Measurements from ENCODE around the gene PRPSAP1.
"Not testable (repeated sequence)": the region's sequence is repeated elsewhere in the genome, so short reads cannot be mapped to it uniquely, and the experiment has no call there.

Gene PRPSAP1

DNA sequence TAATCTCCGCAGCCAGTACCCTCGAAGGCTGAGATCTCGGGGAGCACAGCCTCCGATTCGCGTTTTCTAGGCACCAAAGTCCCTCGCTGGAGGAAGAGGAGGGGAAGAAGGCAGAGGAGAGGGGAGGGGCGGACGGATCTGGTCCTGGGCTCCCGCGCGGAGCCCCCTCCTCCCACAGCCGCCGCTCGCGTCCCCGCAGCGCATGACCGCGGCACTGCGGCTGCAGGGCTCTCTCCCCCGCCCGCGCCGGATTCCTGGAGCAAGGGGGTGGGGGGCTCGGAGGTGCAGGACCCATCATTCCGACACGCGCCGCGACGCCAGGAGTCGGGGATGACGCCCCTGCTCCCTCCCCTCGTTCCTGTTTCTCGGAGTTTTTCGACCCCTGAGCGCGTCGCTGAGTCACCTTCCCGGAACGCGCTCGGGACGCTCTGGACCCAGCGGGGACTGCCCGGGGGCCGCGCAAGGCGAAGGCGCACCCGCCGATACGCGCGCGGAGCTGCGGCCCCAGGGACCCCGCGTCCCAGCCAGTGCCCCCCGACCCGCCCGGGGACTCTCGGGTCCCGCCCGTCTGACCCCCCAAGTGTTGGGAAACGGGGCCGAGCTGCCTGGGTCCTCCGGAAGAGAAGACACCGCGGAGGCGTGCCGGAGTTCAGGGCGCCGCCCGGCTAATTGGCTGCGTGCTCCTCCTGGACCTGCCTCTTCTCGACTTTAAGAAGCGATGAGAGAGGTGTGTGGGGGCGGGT, 29.3 kb upstream of the PRPSAP1 start:
- DNase-seq = peak; percentile 94

DNA sequence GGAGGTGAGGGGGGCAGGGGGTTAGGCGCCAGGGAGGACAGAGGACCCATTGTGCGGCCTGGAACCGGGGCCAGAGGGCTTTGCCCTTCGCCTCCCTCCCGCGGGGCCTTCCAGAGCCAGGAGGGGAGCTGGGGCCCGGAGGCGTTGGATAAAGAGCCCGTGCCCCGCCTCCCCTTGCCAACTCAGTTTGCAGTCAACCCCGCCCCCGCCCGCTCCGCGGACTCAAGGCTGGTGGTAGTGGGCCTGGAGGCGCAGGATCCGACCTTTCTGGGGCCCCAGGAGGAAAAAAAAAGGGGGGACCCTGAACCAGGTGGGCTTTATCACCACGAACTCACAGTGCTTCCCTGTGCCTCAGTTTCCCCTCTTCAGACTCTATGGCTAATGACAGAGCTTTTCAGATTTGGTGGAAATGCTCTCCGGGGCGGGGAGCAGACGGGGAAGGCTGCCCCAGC, 28.7 kb upstream of the PRPSAP1 start:
- peak; percentile 79 for DNase-seq

DNA sequence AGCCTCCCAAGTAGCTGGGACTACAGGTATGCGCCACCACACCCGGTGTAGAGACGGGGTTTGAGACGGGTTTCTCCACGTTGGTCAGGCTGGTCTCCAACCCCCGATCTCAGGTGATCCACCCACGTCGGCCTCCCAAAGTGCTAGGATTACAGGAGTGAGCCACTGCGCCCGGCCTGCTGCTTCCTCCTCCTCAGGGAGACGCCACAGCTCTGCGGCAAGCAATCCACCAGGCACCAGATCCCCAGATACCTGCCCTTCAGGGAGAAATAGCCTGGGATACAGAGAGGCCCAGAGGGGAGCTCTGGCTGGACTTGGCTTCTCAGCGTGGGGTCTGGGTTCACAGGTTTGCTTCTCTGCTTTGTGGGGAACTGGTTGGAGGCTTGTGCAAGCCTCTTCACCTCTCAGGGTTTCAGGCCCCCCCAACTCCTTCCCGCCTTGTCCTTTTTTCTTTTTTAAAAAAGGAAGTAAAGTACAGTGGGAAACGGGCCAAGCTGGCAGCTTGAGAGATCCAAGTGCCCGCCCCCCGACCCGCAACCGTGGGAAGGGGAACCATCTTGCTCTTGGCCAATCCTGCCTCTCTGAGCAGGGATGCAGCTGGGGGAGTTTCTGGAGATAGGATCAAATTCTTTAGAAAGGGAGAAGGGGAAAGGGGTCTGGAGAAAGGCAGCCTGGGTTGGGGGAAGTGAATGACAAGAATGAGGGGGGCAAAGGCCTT, 28.1 kb upstream of the PRPSAP1 start:
- peak; percentile 59 for DNase-seq

DNA sequence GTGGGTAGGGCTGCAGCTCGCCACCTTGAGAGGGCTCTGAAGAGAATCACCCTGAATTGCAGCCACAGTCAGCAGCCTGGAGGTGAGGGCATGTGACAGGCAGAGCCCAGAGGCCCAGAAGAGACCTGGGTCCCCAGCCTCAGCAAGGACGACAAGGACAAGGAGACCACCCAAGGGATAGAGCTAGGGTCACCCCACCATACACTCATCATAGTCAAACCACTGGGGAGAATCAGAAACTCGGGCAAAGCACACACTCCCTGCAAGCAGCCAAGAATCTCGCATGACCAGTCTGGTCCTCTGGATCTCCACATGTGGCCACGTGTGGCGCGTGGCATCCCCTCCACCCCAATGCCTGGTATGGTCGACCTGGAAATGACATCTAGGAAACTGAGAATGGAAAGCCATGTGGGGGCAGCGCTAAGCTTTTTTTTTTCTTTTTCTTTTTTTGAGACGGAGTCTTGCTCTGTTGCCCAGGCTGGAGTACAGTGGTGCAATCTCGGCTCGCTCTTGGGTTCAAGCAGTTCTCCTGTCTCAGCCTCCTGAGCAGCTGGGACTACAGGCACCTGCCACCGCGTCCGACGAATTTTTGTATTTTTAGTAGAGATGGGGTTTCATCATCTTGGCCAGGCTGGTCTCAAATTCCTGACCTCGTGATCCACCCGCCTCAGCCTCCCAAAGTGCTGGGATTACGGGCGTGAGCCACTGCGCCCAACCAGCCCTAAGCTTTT, 26.1 kb upstream of the PRPSAP1 start:
- DNase-seq = no peak

DNA sequence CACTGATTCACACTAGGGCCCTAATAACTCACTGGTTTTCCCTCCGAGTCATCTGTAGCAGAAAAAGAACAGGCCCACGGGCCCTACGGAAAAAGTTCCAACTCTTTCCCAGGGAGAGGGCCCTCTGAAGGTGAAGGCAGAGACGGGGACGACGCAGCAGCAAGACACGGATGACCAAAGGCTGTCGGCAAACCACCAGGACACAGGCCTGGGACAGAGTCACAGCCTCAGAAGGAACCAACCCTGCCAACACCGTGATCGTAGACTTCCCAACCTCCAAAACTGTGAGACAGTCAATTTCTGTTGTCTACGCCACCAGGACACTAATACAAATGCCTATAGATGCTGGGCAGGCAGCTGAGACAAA, 25.5 kb upstream of the PRPSAP1 start:
- peak; percentile 30 for DNase-seq

DNA sequence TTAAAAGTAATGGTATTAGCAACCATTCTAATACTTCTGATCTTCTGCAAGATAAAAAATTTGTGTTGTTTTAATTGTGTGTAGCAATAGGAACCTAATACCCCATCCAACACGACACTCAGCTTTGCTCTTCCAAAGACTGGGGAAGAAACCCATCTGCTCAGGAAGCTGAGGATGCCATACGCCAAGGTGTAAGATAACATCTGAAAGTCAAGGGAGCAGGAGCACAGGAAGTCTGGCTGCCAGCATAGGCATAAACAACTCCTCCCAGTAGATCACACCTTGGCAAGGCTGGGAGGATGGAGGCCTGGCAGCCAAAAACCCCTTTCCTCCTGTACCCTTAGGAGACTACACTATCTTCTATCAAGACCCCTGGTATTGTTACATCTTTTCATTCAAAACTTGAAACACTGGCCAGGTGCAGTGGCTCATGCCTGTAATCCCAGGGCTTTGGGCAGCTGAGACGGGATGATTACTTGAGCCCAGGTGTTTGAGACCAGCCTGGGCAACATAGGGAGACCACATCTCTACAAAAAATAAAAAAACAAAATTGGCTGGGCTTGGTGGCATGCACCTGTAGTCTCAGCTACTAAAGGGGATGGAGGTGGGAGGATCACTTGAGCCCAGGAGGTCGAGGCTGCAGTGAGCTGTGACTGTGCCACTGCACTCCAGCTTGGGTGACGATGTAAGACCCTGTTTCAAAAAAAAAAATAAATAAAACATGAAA, 25.0 kb upstream of the PRPSAP1 start:
- DNase-seq = no peak

DNA sequence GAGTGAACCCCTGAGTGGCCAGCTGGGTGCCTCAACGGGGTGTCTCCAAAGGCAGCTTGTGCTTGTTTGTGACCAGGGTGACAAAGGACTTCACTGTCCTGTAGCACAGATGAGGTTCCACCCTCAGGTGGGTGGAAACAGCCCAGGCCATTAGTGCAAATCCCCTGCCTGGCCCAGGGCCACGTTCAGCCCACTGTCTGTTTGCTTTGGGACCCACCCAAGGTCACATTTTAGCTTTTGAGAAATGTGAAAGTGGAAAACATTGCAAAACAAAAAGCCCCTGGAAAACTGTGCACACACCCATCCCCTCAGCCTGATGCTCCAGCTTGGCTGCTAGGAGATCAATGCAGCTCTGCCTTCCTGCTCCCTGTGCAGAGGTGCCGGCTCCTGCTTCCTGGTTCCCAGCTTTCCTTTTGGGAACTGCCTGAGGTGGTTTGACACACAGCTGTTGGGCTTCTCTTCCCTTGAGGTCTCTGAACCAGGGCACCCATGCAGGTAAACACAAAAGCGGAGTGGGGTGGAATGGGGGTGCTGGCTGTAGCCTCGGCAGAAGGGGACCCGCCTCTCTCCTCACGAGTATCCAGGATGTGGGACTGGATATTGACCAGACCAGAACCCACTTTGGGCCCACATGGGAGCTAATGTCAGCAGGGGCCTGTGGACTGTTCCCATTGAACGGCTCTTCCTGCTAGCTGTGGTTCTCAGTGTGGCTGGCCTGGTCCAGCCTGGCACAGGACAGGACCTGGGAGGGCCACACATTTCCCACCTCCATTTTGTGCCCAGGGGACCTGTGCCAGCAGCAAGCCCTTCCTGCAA, 22.8 kb upstream of the PRPSAP1 start:
- no peak for DNase-seq

DNA sequence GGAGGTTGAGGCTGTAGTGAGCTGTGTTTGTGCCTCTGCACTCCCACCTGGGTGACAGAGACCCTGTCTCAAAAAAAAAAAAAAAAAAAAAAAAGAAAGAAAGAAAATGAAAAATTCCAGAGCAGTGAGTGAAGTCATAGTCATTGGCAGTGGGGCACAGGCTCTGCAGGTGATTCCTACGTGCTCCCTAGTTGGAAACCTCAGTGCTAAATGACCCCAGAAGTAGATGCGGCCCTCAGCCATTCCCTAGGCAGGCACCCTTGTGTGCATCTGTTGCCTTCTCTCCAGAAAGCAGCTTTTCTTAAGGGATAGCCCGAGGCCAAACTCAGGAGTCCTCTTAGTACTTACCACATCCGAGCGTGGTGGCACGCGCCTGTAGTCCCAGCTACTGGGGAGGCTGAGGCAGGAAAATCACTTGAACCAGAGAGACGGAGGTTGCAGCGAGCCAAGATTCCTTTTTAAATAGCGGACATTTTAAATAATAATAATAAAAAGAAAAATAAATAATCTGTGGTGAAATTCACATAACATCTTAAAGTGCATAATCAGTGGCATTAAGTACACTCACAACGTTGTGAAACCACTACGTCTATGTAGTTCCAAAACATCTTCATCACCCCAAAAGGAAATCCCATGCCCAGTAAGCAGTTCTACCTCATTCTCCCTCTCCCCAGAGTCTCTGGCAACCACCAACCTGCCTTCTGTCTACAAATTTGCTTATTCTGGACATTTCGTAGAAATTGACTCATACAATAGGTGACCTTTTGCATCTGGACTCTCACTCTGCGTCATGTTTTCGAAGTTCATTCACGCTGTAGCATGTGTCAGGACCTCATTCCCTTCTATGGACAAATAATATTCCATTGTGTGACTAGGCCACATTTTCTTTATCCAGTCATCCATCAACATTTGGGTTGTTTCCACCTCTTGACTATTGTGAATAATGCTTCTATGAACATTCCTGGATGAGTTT, 18.2 kb upstream of the PRPSAP1 start:
- DNase-seq = peak; percentile 97

DNA sequence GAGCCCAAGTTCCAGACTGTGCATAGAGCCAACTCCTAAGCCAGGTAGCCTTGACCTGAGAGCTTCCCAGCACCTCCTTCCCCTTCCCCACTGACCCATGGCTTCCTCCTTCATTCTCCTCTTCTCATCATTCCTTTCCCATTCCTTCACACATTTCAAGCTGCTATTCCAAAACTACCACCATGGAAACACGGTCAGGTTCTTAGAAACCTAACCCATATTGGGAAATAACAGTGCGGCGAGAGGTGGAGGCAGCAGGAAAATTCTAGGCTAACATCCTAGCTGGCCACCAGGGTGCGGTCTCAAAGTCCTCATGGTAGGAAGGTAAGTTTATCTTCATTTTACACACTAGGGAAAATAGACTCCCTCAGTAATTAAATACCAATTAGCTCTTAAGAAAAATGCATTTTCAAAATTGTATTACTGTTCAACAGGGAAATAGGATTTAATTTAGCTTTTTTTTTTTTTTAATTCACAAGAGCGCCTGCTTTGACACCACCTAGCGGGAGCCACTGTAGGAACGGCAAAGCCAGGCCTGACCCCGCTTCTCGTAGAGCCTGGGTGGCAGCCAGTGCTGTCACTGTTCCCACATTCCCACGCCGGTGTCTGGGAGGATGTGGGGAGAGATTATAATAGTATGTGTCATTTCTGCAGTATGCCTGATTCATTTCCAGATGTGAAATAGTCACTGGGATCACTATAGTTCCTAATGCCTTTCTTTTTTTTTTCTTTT, 16.7 kb upstream of the PRPSAP1 start:
- DNase-seq = peak; percentile 99

DNA sequence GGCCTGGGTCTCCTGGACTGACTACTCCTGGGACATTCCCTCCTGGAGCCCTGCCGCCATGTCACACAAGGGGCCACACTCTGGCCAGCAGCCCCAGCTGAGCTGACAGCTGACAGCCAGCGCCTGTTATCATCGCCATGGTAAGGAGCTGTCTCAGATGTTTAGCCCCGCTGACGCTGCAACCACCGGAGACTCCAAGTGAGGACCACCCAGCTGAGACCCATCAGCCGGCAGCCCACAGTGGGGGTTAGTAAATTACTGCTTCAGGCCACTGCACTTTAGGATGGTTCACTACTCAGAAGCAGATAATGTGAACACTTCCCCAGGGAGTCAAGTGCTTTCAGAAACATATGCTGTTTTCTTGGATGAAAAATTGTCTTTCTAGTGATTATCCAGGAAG, 16.1 kb upstream of the PRPSAP1 start:
- peak; percentile 62 for DNase-seq

DNA sequence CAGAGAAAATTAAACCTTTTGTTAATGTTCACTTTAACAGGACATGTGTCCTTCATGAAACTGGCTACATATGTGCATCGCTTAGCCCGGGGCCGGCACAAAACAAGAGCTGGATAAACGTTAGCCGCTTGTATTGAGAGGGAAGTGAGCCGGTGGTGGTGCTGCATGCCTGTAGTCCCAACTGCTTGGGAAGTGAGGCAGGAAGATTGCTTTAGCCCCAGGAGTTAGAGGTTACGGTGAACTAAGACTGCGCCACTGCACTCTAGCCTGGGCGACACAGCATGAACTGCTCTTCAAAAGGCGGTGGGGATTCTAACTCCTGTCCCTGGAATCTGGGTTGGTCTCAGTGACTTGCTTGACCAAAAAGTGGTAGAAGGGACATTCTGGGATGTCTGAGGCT, 15.7 kb upstream of the PRPSAP1 start:
- peak; percentile 49 for DNase-seq

DNA sequence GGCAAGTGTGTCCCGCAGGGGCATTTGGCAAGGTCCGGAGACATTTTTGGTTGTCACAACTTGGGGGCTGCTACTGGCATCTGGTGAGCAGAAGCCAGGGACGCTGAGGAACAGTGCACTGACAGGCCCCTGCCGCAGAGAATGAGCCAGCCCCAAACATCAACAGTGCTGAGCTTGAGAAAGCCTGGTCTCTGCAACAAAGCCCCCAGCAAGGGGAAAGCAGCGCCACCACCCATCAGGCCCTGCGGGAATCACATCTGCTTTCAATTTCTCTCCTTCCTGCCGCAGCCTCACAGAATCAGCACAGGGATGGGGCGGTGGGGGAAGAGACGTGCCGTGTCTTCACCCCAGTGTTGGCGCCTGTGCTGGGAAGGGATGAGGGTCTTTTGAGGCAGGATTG, 14.8 kb upstream of the PRPSAP1 start:
- peak; percentile 95 for DNase-seq

DNA sequence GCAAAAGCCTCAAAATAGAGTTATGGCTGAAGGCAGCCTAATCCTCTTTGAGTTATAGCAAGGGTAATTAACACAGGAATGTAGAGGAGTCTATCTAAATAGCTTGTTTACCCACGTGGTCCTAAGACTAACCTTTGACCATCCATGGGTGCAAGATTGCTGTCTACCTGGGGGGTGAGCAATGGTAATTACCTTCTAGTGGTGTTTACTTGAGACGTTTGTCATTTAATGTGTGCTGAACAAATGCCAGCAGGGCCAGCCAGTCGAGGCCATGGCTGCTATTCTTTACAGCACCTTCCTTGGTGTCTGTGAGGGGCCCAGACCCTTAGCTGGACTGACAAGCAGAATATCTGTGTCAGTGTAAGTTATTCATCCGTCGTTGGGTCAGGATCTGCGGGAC, 13.9 kb upstream of the PRPSAP1 start:
- no peak for DNase-seq

DNA sequence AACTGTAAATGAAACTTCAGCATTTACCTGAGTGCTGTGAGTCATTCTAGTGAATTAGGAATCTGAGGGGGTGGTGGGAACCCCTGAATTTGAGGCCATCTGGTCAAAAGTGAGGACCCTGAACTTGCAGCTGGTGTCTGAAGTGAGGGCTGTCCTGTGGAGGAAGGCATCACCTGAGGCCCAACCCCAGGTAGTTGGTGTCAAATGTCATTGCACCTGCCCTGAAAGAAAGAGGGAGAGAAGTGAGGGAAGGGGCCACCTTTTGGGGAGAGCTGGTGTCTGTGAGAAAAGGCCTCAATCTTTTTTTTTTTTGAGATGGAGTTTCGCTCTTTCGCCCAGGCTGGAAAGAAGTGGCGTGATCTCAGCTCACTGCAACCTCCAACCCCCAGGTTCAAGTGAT, 12.5 kb upstream of the PRPSAP1 start:
- DNase-seq = no peak

DNA sequence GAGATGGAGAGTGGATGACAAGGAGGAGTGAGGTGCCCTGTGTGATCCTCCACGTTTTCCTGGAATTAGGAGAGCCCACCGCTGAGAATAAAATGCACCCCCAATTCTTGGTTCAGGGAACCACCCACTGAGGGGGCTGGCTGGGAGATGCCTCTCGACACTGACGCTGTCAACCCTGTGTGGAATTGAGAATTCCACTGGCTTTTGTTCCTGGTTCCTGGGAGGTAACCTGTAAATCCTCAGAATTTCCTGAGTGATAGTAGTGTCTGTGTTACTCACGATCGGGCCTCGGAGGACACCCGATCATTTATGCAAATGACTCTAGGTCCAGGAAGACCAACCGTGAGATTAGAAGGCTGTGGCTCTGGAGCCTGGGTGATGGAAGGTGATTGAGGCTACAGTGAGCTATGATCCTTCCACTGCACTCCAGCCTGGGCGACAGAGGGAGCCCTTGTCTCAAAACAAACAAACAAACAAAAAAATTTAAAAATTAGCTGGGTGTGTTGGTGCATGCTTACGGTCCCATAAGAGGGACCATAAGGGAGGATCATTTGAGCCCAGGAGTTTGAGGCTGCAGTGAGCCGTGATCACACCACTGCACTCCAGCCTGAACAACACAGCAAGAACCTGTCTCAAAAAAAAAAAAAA, 11.7 kb upstream of the PRPSAP1 start:
- DNase-seq = no peak

DNA sequence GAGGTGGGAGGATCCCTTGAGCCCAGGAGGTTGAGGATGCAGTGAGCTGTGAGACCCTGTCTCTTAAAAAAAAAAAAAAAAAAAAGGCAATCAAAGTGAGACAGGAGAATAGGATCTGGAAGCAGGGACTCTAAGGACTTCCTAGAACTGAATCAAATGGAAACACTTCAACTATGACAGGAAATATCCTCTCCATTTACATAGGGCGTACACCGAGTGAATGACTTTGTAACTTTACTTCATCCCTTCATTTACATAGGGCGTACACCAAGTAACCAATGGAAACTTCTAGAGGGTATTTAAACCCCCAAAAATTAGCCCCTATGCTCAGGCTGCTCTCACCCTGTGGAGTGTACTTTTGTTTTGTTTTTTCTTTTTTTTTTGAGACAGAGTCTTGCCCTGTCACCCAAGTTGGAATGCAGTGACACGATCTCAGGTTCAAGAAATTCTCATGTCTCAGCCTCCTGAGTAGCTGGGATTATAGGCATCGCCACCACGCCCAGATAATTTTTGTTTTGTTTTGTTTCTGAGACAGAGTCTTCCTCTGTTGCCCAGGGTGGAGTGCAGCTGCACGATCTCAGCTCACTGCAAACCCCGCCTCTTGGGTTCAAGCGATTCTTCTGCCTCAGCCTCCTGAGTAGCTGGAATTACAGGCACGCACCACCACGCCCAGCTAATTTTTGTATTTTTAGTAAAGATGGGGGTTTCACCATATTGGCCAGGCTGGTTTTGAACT, 9.6 kb upstream of the PRPSAP1 start:
- DNase-seq = no peak

DNA sequence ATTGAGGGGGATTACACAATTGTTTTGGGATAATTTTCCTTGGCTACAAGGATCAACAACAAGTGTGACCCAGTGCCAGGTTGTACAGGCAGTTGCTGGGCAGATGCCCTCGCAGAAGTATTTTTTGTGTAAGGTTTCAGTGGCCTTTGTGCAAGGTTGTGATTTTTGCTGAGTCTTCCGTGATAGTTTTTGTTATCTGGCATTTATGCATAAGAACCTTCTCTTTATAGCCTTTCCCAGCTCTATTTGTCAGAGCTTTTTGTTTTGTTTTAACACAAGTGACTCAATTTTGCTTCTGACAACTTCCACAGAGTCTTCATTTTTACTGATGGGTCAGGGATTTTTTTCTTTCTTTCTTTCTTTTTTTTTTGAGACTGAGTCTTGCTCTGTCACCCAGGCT, 6.7 kb upstream of the PRPSAP1 start:
- no peak for DNase-seq

DNA sequence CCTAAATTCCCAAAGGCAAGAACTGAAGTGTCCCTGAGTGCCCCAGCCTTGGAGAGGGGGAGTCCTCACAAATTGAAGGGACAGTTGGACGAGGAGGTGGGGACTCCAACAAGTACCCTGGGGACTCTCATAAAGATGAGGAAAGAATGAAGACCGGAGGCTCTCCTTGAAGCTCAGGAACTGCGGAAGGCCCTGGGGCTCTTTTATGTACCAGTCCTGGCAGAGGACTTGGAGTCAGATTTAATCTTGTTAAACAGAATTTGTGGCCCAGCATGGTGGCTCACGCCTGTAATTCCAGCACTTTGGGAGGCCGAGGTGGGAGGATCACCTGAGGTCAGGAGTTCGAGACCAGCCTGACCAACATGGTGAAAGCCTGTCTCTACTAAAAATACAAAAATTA, 6.1 kb upstream of the PRPSAP1 start:
- DNase-seq = not testable (repeated sequence)

DNA sequence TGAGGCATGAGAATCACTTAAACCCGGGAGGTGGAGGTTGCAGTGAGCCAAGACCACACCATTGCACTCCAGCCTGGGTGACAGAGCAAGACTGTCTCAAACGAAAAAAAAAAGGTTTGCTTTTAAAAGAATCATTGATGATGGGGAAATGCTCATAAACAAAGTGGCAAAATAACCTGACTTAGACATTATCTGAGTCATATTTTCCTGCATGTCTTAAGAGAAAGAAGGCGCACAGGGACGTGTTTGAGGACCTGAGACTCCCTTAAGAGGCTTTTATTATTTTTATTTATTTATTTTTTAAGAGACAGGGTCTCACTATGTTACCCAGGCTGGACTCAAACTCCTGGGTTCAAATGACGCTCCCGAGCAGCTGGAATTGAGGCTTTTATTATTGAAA, 5.7 kb upstream of the PRPSAP1 start:
- DNase-seq = no peak

All from fibroblast of skin of right biceps (primary cell).